AG04450 (cell line): ENCODE measurements around the gene SNCB. TPM values are rescaled to one million over a fixed set of nuclear protein-coding genes. Genes with fewer than 3 reads are reported as not detected.

Experiments used
- CTCF ChIA-PET: fragments of 300-600, 350-600 bp; formaldehyde crosslinking; extraction: SDS; loops from one replicate; lab custom pipeline; 2022; ENCODE audit warnings: antibody characterized with exemption, inconsistent platforms; lab: Charles Lee
- POLR2A ChIA-PET: fragments of 350-600 bp; formaldehyde crosslinking; extraction: SDS; loops from one replicate; lab custom pipeline; 2021; ENCODE audit warnings: antibody characterized with exemption, inconsistent platforms; lab: Yijun Ruan, JAX
- DNase-seq: peaks from one replicate; pipeline ENCODE4 v3.0.0-alpha.2; 2011; ENCODE audit warnings: low read depth, low spot score
- H3K27ac ChIP-seq: one replicate; pipeline ENCODE4 v1.5.1; 2012; ENCODE audit warnings: low read depth, low read length, control low read depth
- H3K27me3 ChIP-seq: one replicate; pipeline ENCODE4 v1.6.0; 2012; ENCODE audit warnings: low read length; ENCODE audit not compliant: control insufficient read depth, insufficient read depth
- H3K4me3 ChIP-seq: 2 replicates; pipeline ENCODE4 v1.5.1; 2011; ENCODE audit warnings: mild to moderate bottlenecking, low read depth, low read length, control low read depth
- H3K9me3 ChIP-seq: 2 replicates; pipeline ENCODE4 v1.5.1; 2012; ENCODE audit warnings: low read length; ENCODE audit not compliant: control insufficient read depth, insufficient read depth
- CTCF ChIP-seq: IDR thresholded peaks from 2 replicates; pipeline ENCODE4 v1.5.1; 2011; ENCODE audit warnings: low read depth, low read length, control low read depth, inconsistent platforms
- polyA plus RNA-seq: library from polyadenylated mRNA; depleted of rRNA; stranded (reverse); fragments of >200 nt; gene quantifications from 2 replicates; pipeline ENCODE4 v1.2.3, GENCODE V29; 2011

SNCB gene
- polyA plus RNA-seq, 1 experiment: 0.17 TPM

- POLR2A ChIA-PET: no interaction called here
- DNase-seq: no peak
- Histone ChIP-seq H3K27me3 (no peaks in the 10 kb centered on the region), H3K4me3 (no peak overlapping the region), H3K9me3 (no peaks in the 10 kb centered on the region; the same call in 1 of the 2 replicates), H3K27ac (no peak overlapping the region)
- CTCF ChIA-PET: interaction anchor here (0.9 to 2.6 kb wide), 6 partner anchors 9 to 163 kb away, joined by 3 to 16 read pairs (median 4); no protein-coding TSS in a partner anchor
- TF ChIP-seq CTCF: peak; percentile 54
Observed at GRCh38 chr5:176578391-176578808, 51.9 kb downstream of the SNCB start.

GRCh38 chr5:176577312-176578176 is 52.8 kb downstream of the SNCB start:
- no peak overlapping the region for H3K27ac ChIP-seq
- ChIA-PET CTCF (interaction anchor here (0.7 to 1.4 kb wide), 2 partner anchors 70 to 162 kb away, joined by 3 read pairs; partner anchors contain the start of gene TSPAN17), POLR2A (no interaction called here)
- TF ChIP-seq CTCF: no peak
- H3K4me3 ChIP-seq: no peak overlapping the region
- H3K27me3 ChIP-seq: peaks cover 3% of the 10 kb centered on the region
- no peaks in the 10 kb centered on the region; the same call in 1 of the 2 replicates for H3K9me3 ChIP-seq
- no peak for DNase-seq

GRCh38 chr5:176575488-176576422 is 54.6 kb downstream of the SNCB start:
- no peak overlapping the region for H3K4me3 ChIP-seq
- no peak overlapping the region for H3K27ac ChIP-seq
- CTCF ChIA-PET: interaction anchor here (1.1 to 3.2 kb wide), 2 partner anchors 31 to 84 kb away, joined by 4 to 29 read pairs; no protein-coding TSS in a partner anchor
- H3K9me3 ChIP-seq: no peaks in the 10 kb centered on the region; the same call in 1 of the 2 replicates
- DNase-seq: no peak
- H3K27me3 ChIP-seq: peaks cover 3% of the 10 kb centered on the region
- TF ChIP-seq CTCF: no peak
- POLR2A ChIA-PET: no interaction called here

GRCh38 chr5:176575066-176575465 is 55.3 kb downstream of the SNCB start:
- no peak for DNase-seq
- Histone ChIP-seq H3K27ac (no peak overlapping the region), H3K4me3 (no peak overlapping the region), H3K27me3 (peaks cover 3% of the 10 kb centered on the region), H3K9me3 (no peaks in the 10 kb centered on the region; the same call in 1 of the 2 replicates)
- POLR2A ChIA-PET: no interaction called here
- TF ChIP-seq CTCF: no peak
- CTCF ChIA-PET: interaction anchor here (1.1 to 3.2 kb wide), 5 partner anchors 11 to 213 kb away, joined by 3 to 29 read pairs (median 21); partner anchors contain the start of gene TSPAN17
